ENCODE data around the gene CX3CL1.

DNA sequence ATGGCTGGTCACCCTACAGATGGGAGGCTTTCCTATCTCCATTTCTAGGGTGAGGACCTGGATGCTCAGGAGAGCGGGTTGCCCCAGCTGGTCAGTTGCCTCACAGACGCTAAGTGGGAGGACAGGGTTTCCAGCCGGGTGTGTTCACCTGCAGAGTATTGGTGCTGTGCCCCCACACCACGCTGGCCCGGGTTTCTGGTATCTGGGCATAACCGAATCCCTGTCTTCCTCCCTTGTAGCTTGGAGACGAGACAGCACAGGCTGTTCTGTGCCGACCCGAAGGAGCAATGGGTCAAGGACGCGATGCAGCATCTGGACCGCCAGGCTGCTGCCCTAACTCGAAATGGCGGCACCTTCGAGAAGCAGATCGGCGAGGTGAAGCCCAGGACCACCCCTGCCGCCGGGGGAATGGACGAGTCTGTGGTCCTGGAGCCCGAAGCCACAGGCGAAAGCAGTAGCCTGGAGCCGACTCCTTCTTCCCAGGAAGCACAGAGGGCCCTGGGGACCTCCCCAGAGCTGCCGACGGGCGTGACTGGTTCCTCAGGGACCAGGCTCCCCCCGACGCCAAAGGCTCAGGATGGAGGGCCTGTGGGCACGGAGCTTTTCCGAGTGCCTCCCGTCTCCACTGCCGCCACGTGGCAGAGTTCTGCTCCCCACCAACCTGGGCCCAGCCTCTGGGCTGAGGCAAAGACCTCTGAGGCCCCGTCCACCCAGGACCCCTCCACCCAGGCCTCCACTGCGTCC is 9.7 kb downstream of the CX3CL1 start:
- TF ChIP-seq, protein P1, sequence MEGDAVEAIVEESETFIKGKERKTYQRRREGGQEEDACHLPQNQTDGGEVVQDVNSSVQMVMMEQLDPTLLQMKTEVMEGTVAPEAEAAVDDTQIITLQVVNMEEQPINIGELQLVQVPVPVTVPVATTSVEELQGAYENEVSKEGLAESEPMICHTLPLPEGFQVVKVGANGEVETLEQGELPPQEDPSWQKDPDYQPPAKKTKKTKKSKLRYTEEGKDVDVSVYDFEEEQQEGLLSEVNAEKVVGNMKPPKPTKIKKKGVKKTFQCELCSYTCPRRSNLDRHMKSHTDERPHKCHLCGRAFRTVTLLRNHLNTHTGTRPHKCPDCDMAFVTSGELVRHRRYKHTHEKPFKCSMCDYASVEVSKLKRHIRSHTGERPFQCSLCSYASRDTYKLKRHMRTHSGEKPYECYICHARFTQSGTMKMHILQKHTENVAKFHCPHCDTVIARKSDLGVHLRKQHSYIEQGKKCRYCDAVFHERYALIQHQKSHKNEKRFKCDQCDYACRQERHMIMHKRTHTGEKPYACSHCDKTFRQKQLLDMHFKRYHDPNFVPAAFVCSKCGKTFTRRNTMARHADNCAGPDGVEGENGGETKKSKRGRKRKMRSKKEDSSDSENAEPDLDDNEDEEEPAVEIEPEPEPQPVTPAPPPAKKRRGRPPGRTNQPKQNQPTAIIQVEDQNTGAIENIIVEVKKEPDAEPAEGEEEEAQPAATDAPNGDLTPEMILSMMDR (conservative IDR thresholded peaks at IDR 0.05; ENCODE audit: low read depth, low read length), result no peak
- TF ChIP-seq EZH2 (IDR thresholded peaks at IDR 0.05; ENCODE audit: low read length, unreplicated experiment), result no peak
- TF ChIP-seq EZH2phosphoT487 (IDR thresholded peaks at IDR 0.05; ENCODE audit: borderline replicate concordance, low read length), result no peak
